Ammon's horn (tissue), 1 donor: ENCODE data around the gene ADARB1.
A peak's percentile ranks its signal among the peaks of the same experiment; 100 is the strongest.
"Not testable (repeated sequence)": the region's sequence is repeated elsewhere in the genome, so short reads cannot be mapped to it uniquely, and the experiment has no call there.

Experiments used
- DNase-seq: peaks from one replicate; pipeline ENCODE4 v3.0.0-alpha.2; 2016; ENCODE audit warnings: low spot score

ADARB1 gene

DNA sequence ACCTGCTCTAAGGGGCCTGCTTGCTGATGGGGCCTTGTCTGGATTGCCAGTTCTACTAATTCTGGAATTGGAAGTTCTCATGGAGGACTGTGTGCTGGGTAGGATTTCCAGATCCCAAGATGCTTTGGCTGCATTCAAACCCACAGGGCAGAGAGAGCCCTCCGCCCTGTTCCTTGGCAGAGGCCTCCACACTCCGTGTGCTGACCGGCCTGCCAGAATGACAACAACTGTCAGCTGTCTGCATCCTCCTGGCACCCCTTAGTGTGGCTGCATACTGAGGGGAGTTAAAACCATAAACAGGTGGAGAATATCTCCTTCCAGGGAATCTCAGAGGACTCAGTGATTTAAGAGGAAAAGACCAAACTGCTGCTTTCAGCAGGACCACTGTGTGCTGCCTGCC is 60.7 kb downstream of the ADARB1 start:
- DNase-seq = no peak

DNA sequence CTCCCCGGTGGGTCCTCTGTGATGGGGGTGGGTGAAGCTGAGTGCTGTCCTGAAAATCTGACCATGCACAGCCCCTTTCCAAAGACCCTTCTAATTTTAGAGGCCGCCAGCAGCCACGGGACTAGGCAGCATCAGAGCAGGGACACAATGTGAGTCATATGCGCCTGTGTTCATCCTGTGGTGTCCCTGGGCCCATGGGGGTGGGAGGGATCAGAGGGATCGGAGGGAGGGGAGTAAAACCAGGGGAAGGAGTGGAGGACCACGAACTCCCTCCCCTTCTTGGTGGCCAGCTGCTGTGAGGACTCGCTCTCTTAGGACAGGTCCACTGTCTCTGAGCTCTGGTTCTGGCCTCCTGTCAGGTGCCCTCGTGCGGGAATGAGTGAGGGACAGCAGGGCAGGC is 61.5 kb downstream of the ADARB1 start:
- DNase-seq = no peak

DNA sequence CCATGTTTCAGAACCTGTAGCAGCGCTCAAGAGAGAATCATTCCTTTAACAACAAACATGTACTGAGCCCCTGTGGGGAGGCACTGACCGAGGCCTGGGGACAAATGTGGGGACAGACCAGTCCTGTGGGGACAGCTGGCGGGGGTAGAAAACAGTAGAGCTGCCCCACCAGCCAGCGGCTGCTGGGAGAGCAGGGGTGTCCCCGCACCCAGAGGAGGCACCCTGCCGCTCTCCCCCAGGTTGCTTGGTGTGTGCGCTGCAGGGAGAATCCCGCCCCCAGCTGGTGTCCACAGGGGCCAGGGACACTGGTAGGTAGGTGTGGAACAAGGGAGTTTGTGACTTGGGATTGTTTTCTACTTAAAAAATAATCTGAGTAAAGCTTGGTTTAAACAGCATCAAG is 62.1 kb downstream of the ADARB1 start:
- DNase-seq = no peak

DNA sequence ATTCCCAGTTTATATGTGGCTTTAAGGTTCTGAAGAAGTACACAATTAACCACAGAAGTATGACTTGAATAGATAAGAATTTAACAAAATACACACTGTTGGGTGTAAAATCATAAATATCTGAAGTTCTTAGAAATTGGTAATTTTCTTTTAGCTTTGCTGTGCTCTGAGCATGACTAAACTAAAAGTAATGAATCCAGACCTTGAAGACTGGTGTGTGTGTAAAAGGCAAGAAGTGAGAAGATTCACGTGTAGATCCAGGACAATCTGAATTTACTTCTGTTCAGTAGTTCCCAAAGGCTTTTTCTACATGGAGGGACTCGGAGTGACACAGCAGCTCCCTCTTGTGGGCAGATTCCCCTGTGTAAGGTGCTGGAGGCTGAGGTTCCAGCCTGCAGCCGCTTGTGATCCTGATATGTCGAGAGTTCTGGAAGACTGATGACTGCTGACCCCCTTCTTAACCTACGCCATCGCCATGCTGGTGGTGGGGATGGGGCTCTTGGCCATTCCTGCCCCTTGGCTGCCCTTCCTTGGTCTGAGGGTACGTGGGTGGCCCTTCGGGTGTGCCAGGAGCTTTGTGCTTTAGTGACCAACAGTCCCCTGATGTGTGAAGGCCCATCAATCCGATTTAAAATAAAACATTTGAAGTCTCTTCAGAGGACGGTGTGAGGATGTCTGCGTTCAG is 62.7 kb downstream of the ADARB1 start:
- peak; percentile 89 for DNase-seq

DNA sequence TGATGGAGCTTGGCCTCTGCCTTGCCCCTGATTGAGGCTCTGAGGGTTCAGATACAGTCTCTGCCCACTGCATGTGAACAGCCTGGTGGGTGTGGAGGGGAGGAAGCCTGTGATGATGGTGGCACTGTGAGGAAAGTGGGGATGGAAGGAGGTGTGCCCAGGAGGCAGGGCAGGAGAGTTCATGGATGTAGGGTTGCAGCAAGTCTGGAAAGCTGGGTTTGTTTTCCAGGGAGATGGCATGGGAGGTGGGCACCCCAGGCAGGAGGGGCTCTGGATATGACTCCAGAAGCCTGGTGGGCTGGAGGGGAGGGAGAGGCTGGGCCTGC is 63.2 kb downstream of the ADARB1 start:
- no peak for DNase-seq

DNA sequence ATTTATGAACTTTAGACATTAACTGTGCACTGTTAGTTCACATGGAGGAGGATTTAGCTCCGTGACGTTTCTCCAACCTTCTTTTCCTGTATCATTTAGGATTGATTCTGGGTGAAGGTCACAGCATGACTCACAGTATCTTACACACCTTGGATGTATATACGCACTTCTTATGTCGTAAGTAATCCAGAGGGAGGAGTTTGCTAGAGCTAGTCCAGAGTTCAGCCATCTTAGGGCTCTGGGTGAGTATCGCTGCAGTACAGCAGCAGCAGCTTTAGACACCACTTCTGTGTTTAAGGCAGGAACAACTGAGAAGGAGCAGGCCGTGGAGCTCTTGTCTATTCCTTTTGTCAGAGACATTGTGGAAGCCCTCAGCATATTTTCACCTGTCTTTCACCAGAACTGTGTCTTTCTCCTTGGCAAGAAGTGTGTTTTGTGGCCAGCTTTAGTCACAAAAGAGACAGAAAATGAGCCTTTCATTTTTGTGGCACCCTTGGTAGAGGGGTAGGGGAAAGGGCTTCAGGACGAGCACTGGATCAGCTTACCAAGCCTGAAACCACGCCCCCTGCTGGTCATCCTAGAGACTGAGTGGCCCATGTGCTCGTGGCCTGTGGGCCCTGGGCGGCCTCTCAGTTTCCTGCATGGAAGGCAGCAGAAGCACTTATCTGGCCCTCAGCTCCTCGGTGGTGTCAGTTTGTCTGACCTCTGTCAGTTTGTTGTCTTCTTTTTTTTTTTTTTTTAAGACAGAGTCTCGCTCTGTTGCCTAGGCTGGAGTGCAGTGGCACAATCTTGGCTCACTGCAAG is 64.0 kb downstream of the ADARB1 start:
- peak; percentile 57 for DNase-seq

DNA sequence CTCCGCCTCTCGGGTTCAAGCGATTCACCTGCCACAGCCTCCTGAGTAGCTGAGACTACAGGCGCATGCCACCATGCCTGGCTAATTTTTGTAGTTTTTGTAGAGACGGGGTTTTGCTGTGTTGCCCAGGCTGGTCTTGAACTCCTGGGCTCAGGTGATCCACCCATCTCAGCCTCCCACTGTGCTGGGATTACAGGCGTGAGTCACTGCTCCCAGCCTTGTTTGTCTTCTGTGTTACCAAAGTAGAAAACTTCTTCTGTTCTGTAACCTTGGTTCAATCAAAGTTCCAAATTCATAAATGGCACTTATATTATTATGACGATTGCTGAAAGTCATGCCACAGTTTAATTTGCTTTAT is 64.6 kb downstream of the ADARB1 start:
- not testable (repeated sequence) for DNase-seq

DNA sequence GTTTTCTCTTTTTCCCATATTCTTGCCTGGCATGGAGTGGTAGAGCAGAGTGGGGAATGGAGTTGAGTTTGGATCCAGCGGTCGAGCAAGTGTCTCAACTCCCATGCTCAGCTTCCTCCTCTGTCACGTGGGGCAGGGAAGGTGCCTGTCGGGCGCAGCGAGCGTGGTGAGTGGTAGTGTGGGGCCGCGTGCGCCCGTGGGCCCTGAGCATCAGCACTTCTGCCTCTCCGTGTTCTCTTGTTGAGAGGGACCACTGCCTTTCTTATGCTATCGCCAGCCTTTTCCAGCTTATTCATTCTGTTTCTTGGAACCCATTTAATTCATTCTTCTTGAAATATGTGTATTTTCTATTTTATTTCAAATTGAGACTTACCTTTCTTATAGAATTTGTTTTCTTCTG is 65.1 kb downstream of the ADARB1 start:
- DNase-seq = no peak

DNA sequence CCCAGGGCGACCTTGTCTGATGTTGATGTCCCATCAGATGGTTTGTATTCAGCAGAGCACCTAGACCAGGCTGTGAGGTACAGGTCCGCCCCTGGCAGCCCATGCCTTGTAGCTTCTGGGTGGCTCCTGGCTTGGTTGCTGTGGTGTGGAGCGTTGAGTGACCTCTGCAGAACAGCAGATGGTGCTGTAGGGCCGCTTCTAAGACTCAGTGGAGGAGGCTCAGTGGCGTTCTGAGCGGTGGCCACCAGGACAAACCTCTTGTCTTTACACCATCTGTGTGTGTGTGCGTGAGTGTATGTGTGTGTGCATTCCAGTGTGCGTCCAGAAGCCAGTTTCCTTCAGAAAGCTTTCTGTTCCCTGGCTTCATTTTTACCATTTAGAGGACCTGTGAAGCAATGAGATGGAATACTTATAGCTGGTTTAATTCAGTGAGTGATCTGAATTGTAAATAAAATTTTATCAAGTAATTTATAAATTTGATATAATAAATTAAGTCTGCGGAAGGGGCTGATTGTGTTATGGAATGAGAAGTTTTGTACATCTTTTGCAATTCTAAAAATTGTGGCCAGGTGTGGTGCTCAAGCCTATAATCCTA is 66.1 kb downstream of the ADARB1 start:
- DNase-seq = peak; percentile 89

DNA sequence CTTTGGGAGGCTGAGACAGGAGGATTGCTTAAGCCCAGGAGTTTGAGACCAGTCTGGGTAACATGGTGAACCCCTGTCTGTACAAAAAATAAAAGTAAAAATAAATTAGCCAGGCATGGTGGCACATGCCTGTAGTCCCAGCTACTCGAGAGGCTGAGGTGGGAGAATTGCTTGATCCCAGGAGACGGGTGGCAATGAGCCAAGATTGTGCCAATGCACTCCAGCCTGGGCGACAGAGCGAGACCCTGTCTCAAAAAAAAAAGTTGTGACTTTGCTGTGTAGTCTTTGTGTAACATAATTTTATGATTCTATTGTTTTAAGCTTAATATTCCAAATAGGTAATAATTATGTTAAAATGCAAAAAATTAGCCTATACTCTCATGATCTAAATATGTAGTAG is 66.6 kb downstream of the ADARB1 start:
- DNase-seq = not testable (repeated sequence)

DNA sequence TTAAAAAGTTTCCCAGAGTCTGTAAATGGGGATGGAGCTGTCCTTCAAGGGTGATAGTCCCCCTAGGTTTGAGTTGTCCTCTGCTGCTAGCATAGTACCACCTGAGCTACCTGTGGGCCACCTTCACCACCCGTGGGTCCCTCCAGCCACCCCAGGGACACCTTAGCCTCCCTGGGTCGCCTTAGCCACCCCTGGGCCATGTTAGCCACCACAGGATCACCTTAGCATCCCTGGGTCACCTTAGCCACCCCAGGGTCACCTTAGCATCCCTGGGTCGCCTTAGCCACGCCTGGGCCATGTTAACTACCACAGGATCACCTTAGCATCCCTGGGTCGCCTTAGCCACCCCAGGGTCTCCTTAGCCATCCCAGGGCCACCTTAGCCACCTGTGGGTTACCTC is 67.1 kb downstream of the ADARB1 start:
- no peak for DNase-seq

DNA sequence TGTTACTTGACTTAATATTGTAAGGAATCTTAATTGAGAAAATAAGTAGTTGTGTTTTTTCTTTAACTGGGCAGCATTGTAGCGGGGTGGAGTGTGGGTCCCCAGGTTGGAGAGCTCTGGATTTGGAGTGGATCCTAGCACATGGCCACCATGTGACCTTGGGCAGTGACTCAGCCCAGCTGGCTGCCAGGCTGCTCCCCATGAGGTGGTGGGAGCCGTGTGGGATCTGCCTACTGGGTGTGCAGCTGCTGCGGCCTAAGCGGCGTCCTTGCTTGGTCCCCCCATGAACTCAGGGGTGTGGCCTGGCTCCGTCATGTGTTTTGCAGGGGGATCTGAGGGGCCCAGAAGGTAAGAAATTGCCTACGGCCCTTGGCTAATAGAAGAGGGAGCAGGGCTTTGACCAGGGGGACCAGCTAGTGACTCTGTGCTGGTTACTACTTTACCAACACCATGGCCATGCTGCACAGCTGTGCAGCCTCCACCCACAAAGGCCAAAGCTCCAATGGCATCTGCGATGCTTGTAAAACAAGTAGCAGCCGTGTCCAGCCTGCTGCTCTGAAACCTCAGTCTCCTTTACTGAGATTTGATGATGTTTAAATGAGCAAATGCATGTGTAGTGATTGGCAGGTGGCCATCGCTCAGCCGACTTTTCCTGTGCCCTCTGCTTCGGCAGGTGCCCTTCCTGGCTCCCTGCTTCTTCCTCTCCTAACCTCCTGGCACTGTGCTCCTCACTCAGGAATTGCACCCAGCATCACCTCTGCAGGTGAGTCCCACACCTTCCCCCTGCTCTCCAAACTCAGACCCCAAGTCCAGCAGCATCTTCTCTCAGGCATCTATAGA is 68.3 kb downstream of the ADARB1 start:
- DNase-seq = no peak

DNA sequence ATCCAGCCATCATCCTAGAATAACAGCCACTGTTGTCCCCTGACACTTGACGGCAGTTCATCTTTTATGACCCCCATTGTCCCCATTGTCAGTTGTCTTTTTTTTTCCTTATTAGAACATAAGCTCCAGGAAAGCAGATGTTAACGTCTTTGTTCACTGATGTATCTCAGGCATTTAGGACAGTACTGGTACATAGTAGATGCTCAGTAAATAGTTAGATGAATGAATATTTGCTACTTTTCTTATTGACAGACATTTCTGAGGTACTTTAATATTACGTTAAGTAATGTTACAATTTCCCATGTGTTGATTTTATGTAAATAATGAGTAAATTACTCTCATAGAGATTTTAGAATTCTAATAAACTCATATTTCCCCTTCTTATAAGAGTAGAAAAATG is 69.5 kb downstream of the ADARB1 start:
- DNase-seq = no peak

DNA sequence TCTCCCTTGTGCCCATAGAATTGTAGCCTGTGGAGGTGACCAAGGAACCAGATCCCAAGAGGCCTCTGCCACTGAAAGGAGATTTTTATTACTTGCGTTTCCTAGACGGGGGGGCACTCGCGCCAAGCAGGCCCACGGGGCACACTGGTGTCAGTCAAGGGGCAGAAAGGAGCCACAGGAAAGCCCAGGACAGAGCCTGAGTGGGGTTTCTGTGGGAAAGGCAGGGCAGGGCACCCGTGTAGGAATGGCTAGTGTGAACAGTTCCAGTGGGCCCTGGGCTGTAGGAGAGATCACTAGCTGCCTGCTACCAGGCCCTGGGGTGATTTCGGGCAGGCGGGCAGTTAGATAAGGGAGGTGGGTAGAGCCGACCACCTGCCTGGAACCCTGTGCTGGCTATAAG is 70.8 kb downstream of the ADARB1 start:
- no peak for DNase-seq

DNA sequence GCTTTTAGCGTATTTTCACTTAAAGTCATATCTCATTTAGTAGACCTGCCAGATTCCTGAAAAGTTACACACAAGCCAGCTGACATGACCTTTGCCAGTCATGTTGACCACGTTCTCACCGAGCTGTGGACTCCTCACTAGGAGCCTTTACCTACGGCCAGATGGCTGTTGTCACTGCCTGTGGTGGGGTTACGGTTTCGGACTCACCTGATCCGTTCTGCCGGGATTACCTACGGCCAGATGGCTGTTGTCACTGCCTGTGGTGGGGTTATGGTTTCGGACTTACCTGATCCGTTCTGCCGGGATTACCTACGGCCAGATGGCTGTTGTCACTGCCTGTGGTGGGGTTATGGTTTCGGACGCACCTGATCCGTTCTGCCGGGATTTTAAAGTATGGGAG is 71.5 kb downstream of the ADARB1 start:
- DNase-seq = not testable (repeated sequence)

DNA sequence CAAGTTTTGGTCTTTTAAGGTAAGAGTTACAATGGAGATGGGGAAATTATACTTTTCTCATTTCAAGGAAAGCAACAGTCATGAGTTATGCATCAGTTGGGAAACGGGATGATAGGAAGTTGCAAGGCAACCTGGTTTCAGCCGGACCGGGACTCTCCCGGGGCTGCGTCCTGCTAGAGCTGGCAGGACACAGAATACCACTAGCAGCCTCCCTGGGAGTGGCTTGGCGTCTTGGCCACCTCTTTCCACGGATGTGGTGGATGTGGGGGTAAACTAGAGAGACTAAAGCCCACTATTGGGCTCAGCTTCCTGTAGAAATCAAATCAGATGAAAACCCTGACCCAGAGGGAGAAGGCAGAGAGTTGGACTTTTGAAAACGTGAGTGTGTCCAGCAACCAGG is 71.9 kb downstream of the ADARB1 start:
- DNase-seq = no peak

DNA sequence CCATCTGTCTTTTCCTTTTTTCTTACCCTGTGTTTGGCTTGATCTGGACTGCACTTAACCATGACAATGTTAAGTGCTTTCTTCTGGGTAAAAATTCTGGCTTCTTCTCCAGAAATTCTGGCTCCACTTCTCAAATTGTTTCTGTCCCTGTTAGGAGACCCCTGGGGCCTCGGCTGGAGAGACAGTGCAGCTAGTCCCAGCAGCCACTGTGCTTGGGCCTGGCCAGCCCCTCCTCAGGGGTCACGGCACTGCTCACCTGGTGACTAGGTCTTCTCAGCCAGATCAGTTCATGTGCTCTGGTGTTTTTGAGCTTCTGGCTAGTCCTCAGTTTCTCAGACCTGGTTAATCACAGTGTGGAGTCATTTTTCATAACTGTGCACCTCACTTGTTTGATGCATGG is 72.4 kb downstream of the ADARB1 start:
- no peak for DNase-seq

DNA sequence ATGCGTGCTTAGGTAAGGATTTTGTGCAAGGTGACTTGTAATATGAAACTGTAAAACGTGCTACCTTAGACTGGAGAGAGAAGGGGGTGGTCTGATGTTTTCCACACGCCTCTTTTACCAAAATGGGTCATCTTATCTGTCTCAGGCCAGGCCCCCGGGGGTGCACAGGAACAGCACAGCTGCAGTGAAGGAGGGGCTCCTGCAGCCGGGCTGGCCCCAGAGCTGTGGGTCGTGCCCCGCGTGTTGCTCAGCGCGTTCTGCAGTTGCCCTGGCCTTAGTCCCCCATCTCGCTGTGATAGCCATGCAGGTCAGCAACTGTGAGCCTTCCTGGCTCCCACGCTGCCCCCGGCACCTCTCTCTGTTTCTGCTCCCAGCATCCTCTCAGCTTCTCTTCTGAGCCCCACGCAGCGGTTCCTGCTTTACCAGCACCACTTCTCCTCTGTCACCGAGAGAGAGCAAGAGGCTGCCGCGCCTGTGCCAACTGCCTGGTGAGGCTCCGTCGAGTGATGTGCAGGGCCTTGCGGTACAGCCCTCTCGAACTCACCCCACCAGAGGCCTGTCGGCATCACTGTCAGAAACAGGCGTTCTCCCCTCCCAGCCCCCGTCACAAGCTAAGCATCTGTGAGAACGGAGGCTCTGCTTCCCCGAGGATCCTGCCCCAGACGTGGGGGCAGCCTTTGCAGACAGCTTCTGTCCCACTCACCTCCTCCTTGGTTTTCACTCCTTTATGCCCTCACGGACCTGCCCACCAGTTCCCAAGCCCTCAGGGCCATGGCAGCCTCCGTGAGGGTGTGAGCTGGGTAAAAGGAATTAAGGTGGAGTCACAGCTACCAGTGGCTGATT is 73.3 kb downstream of the ADARB1 start:
- DNase-seq = no peak

DNA sequence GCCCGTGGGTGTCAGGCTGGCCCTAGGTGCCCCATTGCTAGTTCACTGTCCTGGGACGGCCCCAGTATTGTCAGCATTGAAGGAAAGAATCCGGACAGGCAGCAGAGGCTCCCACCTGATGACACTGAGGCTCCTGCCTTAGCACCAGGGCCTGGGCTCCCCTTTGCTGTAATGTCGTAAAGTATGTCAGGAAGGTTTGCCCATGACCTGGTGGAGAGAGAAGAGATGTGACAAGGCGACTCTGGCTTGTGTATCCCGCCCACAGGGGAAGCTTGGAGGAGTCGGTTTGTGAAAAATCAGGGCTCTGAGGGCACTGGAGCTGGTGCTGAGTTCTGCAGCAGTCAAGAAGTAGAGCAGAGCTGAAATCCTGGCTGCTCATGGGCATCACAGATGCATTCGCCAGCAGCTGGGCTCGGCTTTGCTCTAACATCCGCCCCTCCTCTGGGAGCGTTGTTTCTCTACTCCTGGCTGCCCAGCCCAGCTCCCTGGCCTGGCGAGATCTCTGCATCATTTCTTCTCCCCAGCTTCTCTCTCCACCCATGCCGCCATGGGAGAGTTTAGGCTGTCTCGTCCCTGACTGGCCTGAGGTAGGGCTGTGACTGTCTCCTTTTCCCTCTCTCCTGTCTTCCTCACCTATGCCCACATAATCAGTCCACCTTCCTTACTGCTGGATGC is 74.1 kb downstream of the ADARB1 start:
- no peak for DNase-seq

DNA sequence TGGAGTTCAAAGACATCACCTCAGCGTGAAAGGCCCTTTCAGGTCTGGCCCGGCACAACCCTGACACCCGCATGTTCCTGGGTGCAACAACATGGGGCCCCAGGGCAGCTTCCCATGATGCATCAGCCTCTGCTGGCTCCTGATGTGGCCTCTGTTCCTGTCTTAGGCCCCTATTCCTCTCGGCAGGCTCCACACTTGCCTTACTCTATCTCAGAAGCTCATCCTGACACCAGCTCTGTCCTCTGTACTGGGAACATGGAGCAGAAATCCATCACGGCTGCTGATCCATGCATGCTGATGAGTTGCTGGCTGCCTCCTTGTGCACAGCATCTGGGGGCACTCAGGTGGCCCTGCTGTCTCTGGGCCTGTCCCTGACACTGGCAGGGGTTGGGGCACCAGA is 74.6 kb downstream of the ADARB1 start:
- DNase-seq = no peak

DNA sequence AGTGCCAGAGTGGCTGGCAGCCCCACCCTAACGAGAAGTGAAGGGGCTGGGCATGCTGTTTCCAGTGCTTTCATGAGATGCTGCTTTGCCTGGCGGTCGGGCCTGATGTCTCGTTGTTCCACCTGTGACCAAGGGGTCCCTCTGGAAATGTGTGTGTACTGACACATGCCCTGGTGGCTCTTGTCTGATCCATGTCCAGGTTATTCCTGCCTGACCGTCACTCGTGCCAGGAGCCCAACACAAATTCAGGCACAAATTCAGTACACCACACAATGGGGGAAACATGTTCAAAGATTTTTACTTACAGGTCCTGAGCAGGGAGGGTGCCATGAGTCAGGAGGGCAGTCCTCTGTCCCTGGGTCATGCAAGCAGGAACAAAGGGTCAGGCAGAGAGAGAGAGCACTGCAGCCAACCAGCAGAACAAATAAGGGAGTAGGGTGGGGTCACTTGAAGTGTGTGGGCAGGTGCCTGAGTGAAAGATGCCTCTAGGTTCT is 76.3 kb downstream of the ADARB1 start:
- no peak for DNase-seq
